ENCODE data around the gene INPP4A. TPM values are rescaled to one million over a fixed set of nuclear protein-coding genes. Genes with fewer than 3 reads are reported as not detected.

INPP4A gene
- polyA plus RNA-seq, 2 of the 4 experiments (the other 2 are of a cell fraction) = 9.4 to 16.0 TPM

GRCh38 chr2:98528349-98528748 is 83.7 kb downstream of the INPP4A start:
- FAIRE-seq = no peak
- Histone ChIP-seq H3K4me3 (no peak overlapping the region), H3K9me3 (no peaks in the 10 kb centered on the region), H3K4me2 (no peak overlapping the region), H3K4me1 (no peaks in the 10 kb centered on the region), H3K27ac (no peak overlapping the region)
- ChIA-PET POLR2A (no interaction called here), CTCF (no interaction called here)
- DNase-seq (ENCODE audit: low read depth in 1 of 2, low spot score in 1 of 2) = no peak
- TF ChIP-seq TP53 (CRISPR knock-in tag; IDR thresholded peaks at IDR 0.05) (no peak), RNF2 (IDR thresholded peaks at IDR 0.05; ENCODE audit: borderline replicate concordance, low read depth) (no peak), HEYL (CRISPR knock-in tag; IDR thresholded peaks at IDR 0.05) (no peak), MAZ (IDR thresholded peaks at IDR 0.05; ENCODE audit: borderline replicate concordance, low read depth, low read length) (no peak), BCL3 (IDR thresholded peaks at IDR 0.05) (no peak), FOXS1 (CRISPR knock-in tag; IDR thresholded peaks at IDR 0.05) (no peak), PBX3 (IDR thresholded peaks at IDR 0.05) (no peak), NR3C1 (IDR thresholded peaks at IDR 0.05) (no peak), HOXA7 (CRISPR knock-in tag; IDR thresholded peaks at IDR 0.05) (no peak), RAD21 (conservative IDR thresholded peaks at IDR 0.05 in 1 of 2, IDR thresholded peaks at IDR 0.05 in 1 of 2) (no peak), CBX8 (IDR thresholded peaks at IDR 0.05) (no peak), CEBPB (IDR thresholded peaks at IDR 0.05) (no peak), ZSCAN20 (CRISPR knock-in tag; IDR thresholded peaks at IDR 0.05) (no peak), ZNF302 (CRISPR knock-in tag; IDR thresholded peaks at IDR 0.05) (no peak), SREBF2 (IDR thresholded peaks at IDR 0.05) (no peak), ZC3H11A (IDR thresholded peaks at IDR 0.05) (no peak), ELK1 (IDR thresholded peaks at IDR 0.05; ENCODE audit: low read depth, low read length) (no peak)
- no peak for ATAC-seq

GRCh38 chr2:98530114-98530513 is 85.5 kb downstream of the INPP4A start:
- DNase-seq (ENCODE audit: low read depth in 1 of 2, low spot score in 1 of 2) = no peak
- Histone ChIP-seq H3K9me3 (no peaks in the 10 kb centered on the region), H3K4me1 (no peaks in the 10 kb centered on the region), H3K27ac (no peak overlapping the region), H3K4me3 (no peak overlapping the region), H3K4me2 (no peak overlapping the region)
- CTCF ChIA-PET = no interaction called here
- ATAC-seq = no peak
- POLR2A ChIA-PET = no interaction called here
- no peak for FAIRE-seq
- 96% methylated on average over 1 of the region's 1 CpG for WGBS (ENCODE audit: missing lambda C conversion rate)
- no peak for TF ChIP-seq HOXA7 (CRISPR knock-in tag; IDR thresholded peaks at IDR 0.05)
- TF ChIP-seq ATOH8 (CRISPR knock-in tag; IDR thresholded peaks at IDR 0.05; ENCODE audit: low read depth) = no peak
- no peak for TF ChIP-seq ELK1 (IDR thresholded peaks at IDR 0.05; ENCODE audit: low read depth, low read length)
- TF ChIP-seq MAFK (IDR thresholded peaks at IDR 0.05; ENCODE audit: partially characterized antibody) = no peak
- no peak for TF ChIP-seq CBX2 (IDR thresholded peaks at IDR 0.05; ENCODE audit: borderline replicate concordance, low read depth)
- no peak for TF ChIP-seq PBX3 (IDR thresholded peaks at IDR 0.05)
- no peak for TF ChIP-seq JUNB (IDR thresholded peaks at IDR 0.05)
- TF ChIP-seq FOXS1 (CRISPR knock-in tag; IDR thresholded peaks at IDR 0.05) = no peak
- no peak for TF ChIP-seq POLR2A (IDR thresholded peaks at IDR 0.05; ENCODE audit: low read length)
- no peak for TF ChIP-seq E2F6 (IDR thresholded peaks at IDR 0.05; ENCODE audit: borderline replicate concordance, low read depth)
- TF ChIP-seq BHLHE40 (IDR thresholded peaks at IDR 0.05; ENCODE audit: low read depth, low read length) = no peak
- no peak for TF ChIP-seq TP53 (CRISPR knock-in tag; IDR thresholded peaks at IDR 0.05)
- TF ChIP-seq HDAC2 (IDR thresholded peaks at IDR 0.05) = no peak
- no peak for TF ChIP-seq MAZ (IDR thresholded peaks at IDR 0.05; ENCODE audit: borderline replicate concordance, low read depth, low read length)
- TF ChIP-seq KDM1A (IDR thresholded peaks at IDR 0.05; ENCODE audit: low read depth) = no peak
- no peak for TF ChIP-seq ZC3H11A (IDR thresholded peaks at IDR 0.05)
